Measurements from ENCODE around the gene PDE6G.

Gene PDE6G

GRCh38 chr17:81664051-81664470, 7.7 kb upstream of the PDE6G start:
- in situ Hi-C loops (cut with MboI; ENCODE audit: low sequenced_read_pairs) = no loop called here

- in situ Hi-C loops (cut with MboI; ENCODE audit: low sequenced_read_pairs) = no loop called here
Observed at GRCh38 chr17:81662002-81662401, 5.7 kb upstream of the PDE6G start.

- in situ Hi-C loops (cut with MboI; ENCODE audit: low sequenced_read_pairs) = no loop called here
Observed at GRCh38 chr17:81660441-81660840, 4.1 kb upstream of the PDE6G start.

- in situ Hi-C loops (cut with MboI; ENCODE audit: low sequenced_read_pairs) = no loop called here
Observed at GRCh38 chr17:81659038-81659437, 2.7 kb upstream of the PDE6G start.

- in situ Hi-C loops (cut with MboI; ENCODE audit: low sequenced_read_pairs) = no loop called here
Observed at GRCh38 chr17:81656835-81657234, 493 bp upstream of the PDE6G start.

GRCh38 chr17:81655378-81656117, 794 bp downstream of the PDE6G start:
- in situ Hi-C loops (cut with MboI; ENCODE audit: low sequenced_read_pairs) = no loop called here

- in situ Hi-C loops (cut with MboI; ENCODE audit: low sequenced_read_pairs) = no loop called here
Observed at GRCh38 chr17:81652906-81653771, 3.2 kb downstream of the PDE6G start.

- in situ Hi-C loops (cut with MboI; ENCODE audit: low sequenced_read_pairs) = no loop called here
Observed at GRCh38 chr17:81651692-81652091, 4.7 kb downstream of the PDE6G start.

- in situ Hi-C loops (cut with MboI; ENCODE audit: low sequenced_read_pairs) = no loop called here
Observed at GRCh38 chr17:81650951-81651350, 5.4 kb downstream of the PDE6G start.

GRCh38 chr17:81648707-81649085, 7.6 kb downstream of the PDE6G start:
- in situ Hi-C loops (cut with MboI; ENCODE audit: low sequenced_read_pairs) = no loop called here

- in situ Hi-C loops (cut with MboI; ENCODE audit: low sequenced_read_pairs) = no loop called here
Observed at GRCh38 chr17:81648013-81648706, 8.2 kb downstream of the PDE6G start.

- in situ Hi-C loops (cut with MboI; ENCODE audit: low sequenced_read_pairs) = no loop called here
Observed at GRCh38 chr17:81647640-81648012, 8.7 kb downstream of the PDE6G start.

GRCh38 chr17:81646869-81647600, 9.3 kb downstream of the PDE6G start:
- in situ Hi-C loops (cut with MboI; ENCODE audit: low sequenced_read_pairs) = no loop called here

GRCh38 chr17:81644976-81645952, 11.1 kb downstream of the PDE6G start:
- in situ Hi-C loops (cut with MboI; ENCODE audit: low sequenced_read_pairs) = no loop called here

GRCh38 chr17:81644496-81644895, 11.8 kb downstream of the PDE6G start:
- in situ Hi-C loops (cut with MboI; ENCODE audit: low sequenced_read_pairs) = no loop called here

- in situ Hi-C loops (cut with MboI; ENCODE audit: low sequenced_read_pairs) = no loop called here
Observed at GRCh38 chr17:81641825-81642489, 14.4 kb downstream of the PDE6G start.

- in situ Hi-C loops (cut with MboI; ENCODE audit: low sequenced_read_pairs) = no loop called here
Observed at GRCh38 chr17:81640011-81640410, 16.3 kb downstream of the PDE6G start.

GRCh38 chr17:81638683-81639082, 17.7 kb downstream of the PDE6G start:
- in situ Hi-C loops (cut with MboI; ENCODE audit: low sequenced_read_pairs) = no loop called here
